Measurements from ENCODE around the gene ADIPOR2.

- TF ChIP-seq, protein P1, sequence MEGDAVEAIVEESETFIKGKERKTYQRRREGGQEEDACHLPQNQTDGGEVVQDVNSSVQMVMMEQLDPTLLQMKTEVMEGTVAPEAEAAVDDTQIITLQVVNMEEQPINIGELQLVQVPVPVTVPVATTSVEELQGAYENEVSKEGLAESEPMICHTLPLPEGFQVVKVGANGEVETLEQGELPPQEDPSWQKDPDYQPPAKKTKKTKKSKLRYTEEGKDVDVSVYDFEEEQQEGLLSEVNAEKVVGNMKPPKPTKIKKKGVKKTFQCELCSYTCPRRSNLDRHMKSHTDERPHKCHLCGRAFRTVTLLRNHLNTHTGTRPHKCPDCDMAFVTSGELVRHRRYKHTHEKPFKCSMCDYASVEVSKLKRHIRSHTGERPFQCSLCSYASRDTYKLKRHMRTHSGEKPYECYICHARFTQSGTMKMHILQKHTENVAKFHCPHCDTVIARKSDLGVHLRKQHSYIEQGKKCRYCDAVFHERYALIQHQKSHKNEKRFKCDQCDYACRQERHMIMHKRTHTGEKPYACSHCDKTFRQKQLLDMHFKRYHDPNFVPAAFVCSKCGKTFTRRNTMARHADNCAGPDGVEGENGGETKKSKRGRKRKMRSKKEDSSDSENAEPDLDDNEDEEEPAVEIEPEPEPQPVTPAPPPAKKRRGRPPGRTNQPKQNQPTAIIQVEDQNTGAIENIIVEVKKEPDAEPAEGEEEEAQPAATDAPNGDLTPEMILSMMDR (IDR thresholded peaks at IDR 0.05) = no peak
- TF ChIP-seq POLR2AphosphoS5 (IDR thresholded peaks at IDR 0.05) = no peak
- TF ChIP-seq POLR2A (IDR thresholded peaks at IDR 0.05; ENCODE audit: low read depth) = no peak
These were observed 77.7 kb downstream of the ADIPOR2 start for GRCh38 chr12:1768615-1769014.

Measured in esophagus muscularis mucosa (tissue), 3 donors.